Lower leg skin (tissue), 4 donors: Measurements from ENCODE around the gene LIPG. TPM values are rescaled to one million over a fixed set of nuclear protein-coding genes. Genes with fewer than 3 reads are reported as not detected.

ENCODE experiments used
- DNase-seq, 2 donors: peaks; one replicate each; pipeline ENCODE4 v3.0.0-alpha.2; 2019; ENCODE audit warnings: low spot score in 2 of 2
- H3K4me3 ChIP-seq: fragments of 200-600 bp; sonication (generic); 2 replicates; pipeline ENCODE4 v1.5.1; 2017; ENCODE audit warnings: mild to moderate bottlenecking, low read depth; ENCODE audit not compliant: poor library complexity, severe bottlenecking
- POLR2A ChIP-seq, 2 donors: fragments of 450-650 bp; IDR thresholded peaks; one replicate each; pipeline ENCODE4 v1.6.1; 2016 to 2017; ENCODE audit warnings: antibody characterized with exemption in 2 of 2, mild to moderate bottlenecking in 1 of 2, moderate library complexity in 1 of 2
- WGBS, 2 donors: methylation state at CpG; one replicate each; pipeline ENCODE4 v1.1.5; 2018; 5-methylcytosine and 5-hydroxymethylcytosine counted together
- intact Hi-C: fragments of 100-400 bp; cut with DNase I; formaldehyde crosslinking; loops from one replicate; pipeline ENCODE4 v1.15.0; 2023; ENCODE audit warnings: low total_unique reads
- total RNA-seq, 4 donors: library from RNA; depleted of rRNA; stranded (reverse); fragments of >200 nt; gene quantifications; one replicate each; pipeline ENCODE4 v1.1.0, GENCODE V29; 2016
- TF ChIP-seq, protein P1 (sequence below), 3 donors: fragments of 450-650 bp; IDR thresholded peaks; one replicate each; pipeline ENCODE4 v1.5.1; 2016; ENCODE audit warnings: antibody characterized with exemption in 3 of 3, mild to moderate bottlenecking in 3 of 3, moderate library complexity in 2 of 3

LIPG gene
- total RNA-seq, 4 donors from 2014 or later, result 0.23 to 3.6 (median 2.0) TPM

DNA sequence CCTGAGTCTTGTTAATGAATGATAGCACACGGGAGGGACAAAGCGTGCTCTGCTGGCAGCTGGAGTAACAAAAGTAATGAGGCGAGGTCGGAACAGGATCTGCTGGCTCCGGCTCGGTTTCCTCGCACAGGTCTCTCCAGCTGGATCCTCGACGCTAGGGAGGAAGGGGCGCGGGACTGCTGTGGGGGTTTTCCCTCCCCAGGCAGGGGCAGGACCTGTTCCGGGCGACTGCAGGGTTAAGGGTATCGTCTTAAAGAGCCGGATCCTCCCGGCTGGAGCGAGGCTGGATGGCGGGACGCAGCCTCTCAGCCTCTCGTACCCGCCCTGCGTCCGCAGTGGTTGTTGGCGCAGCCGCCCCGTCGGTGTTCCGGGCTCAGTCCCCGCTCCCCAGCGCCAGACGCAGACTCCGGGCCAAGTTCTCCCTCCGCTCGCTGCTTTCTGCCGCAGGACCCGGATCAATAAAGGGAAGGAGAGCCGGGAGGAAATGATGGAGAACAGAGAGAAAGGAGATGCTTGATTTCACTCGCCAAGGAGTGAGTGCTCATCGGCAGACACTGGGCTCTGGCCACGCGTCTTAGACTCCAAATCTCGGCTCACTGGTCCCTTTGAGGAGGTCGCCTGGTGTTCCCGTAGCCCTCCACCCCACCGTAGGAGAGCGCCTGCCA lies 1.1 kb upstream of the LIPG start:
- intact Hi-C loops, result loop anchor here (5.0 kb wide), 1 partner anchor 292 kb away; no protein-coding TSS in a partner anchor
- WGBS, 2 donors, result 1 to 2% methylated on average over 45 to 46 of the region's 46 CpGs
- TF ChIP-seq, protein P1, sequence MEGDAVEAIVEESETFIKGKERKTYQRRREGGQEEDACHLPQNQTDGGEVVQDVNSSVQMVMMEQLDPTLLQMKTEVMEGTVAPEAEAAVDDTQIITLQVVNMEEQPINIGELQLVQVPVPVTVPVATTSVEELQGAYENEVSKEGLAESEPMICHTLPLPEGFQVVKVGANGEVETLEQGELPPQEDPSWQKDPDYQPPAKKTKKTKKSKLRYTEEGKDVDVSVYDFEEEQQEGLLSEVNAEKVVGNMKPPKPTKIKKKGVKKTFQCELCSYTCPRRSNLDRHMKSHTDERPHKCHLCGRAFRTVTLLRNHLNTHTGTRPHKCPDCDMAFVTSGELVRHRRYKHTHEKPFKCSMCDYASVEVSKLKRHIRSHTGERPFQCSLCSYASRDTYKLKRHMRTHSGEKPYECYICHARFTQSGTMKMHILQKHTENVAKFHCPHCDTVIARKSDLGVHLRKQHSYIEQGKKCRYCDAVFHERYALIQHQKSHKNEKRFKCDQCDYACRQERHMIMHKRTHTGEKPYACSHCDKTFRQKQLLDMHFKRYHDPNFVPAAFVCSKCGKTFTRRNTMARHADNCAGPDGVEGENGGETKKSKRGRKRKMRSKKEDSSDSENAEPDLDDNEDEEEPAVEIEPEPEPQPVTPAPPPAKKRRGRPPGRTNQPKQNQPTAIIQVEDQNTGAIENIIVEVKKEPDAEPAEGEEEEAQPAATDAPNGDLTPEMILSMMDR (IDR thresholded peaks at IDR 0.05), result no peak
- TF ChIP-seq POLR2A (IDR thresholded peaks at IDR 0.05), result no peak
- DNase-seq, result peak in 1 of 2 donors; percentile 85
- no peak overlapping the region for H3K4me3 ChIP-seq

DNA sequence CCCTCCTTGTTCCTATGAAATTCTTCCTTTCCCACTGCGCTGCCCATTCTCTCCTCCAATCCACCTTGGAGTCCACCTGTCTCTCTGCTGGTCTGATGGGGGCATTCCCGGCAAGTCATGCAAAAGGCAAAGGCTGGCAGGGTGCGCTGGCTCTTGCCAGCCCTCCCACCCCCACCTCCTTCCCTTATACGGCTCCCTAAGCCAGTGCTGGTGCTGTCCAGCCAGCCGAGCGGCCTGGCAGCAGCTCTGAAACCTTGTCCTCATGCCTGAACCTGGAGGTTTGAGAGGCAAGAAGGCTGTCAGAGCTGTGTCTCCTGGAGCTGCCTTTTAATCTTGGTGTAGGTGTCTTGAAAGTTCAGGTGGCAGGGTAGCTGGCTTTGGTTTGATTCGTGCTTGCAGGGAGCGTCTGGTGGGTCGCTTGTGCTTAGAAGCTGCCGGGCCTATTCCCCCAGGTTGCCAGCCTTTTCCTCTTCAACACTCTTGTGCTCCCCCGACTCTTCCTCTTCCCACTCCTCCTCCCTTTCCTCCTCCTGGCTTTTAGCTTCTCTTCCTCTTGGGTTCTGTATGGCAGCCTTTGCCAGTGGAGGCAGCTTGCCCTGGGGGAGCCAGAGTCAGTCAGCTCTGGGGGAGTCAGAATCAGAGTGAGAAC lies 748 bp downstream of the LIPG start:
- intact Hi-C loops, result loop anchor here (5.0 kb wide), 1 partner anchor 290 kb away; no protein-coding TSS in a partner anchor
- no peak overlapping the region for H3K4me3 ChIP-seq
- 59 to 60% methylated on average over 11 of the region's 11 CpGs for WGBS, 2 donors
- no peak for DNase-seq
- TF ChIP-seq POLR2A (IDR thresholded peaks at IDR 0.05), result no peak

DNA sequence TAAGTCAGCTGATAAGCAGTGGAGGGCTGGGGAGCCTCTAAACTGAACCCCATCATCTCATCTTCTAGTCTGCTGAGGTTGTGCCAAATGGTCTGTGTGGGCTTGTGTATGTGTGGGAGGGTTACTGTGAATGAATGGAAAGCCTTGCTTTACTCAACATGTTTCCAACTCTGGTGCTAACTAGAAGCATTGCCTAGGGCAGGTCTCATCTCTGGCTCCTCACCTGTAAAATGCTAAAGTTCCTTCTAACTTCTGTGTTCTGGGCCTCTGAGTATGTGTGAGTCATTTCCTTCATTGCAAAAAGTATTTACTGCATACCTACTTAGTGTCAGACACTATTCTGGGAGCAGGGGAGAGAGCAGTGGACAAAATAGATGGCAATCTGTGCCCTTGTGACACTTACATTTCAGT lies 1.3 kb downstream of the LIPG start:
- no peak overlapping the region for H3K4me3 ChIP-seq
- intact Hi-C loops, result loop anchor here (5.0 kb wide), 1 partner anchor 289 kb away; no protein-coding TSS in a partner anchor
- TF ChIP-seq, protein P1 (IDR thresholded peaks at IDR 0.05), result no peak
- TF ChIP-seq POLR2A (IDR thresholded peaks at IDR 0.05), result no peak
- no peak for DNase-seq

DNA sequence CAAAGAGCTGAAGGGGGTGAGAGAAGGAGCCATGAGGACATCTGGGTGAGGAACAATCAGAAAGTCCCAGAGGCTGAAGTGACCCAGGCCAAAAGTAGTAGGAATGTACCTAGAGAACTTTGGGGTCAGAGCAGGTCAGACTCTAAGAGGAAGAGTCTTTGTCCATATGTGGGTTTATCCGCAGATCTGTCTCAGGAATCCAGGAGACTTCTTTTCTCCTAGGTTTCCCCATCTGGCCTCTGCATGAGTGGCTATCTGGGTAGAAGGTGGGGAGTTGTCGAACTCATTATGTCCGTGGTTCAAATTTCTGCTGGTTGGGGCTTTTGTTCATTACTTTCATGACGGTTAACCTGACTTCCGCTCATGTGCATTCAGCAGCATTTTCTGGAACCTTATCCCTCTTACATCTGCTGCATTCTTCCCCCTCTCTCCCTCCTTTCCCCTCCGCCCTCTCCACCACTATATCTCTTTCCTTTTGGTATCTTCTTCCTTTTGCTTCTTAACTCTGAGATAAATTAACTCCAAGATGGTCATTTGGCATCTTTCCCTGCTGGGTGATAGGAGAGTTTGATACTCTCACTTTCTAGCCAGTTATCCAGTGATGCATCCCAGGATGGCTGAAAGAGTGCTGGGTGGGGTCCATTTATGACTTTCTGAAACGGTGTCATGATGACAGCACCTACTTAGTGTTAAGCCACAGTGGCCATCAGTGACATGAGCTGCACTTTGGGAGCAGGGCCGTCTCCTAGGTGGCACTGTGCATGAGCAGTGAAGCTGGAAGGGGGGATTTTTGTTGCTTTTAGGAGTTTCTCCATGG lies 2.1 kb downstream of the LIPG start:
- DNase-seq, result no peak
- 78 to 86% methylated on average over 8 of the region's 8 CpGs for WGBS, 2 donors
- H3K4me3 ChIP-seq, result no peak overlapping the region
- TF ChIP-seq, protein P1 (IDR thresholded peaks at IDR 0.05), result no peak
- no peak for TF ChIP-seq POLR2A (IDR thresholded peaks at IDR 0.05)
- intact Hi-C loops, result loop anchor here (5.0 kb wide), 1 partner anchor 288 kb away; no protein-coding TSS in a partner anchor

DNA sequence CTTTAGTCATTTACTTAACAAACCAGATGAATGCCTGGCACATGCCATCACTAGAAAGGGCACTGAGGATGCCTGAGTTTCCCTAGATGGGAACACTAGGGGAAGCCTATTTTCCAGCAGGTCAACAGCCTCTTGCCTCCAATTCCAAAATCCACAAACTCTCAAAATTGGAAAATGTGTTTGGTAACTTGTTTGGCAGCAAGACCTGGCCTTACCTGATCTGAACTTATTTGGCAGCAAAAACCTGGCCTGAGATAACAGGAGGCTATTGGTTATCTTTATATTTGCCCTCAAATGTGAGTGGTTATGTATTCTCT lies 2.6 kb downstream of the LIPG start:
- TF ChIP-seq POLR2A (IDR thresholded peaks at IDR 0.05), result no peak
- TF ChIP-seq, protein P1 (IDR thresholded peaks at IDR 0.05), result no peak
- H3K4me3 ChIP-seq, result no peak overlapping the region
- intact Hi-C loops, result loop anchor here (5.0 kb wide), 1 partner anchor 288 kb away; no protein-coding TSS in a partner anchor
- no peak for DNase-seq

DNA sequence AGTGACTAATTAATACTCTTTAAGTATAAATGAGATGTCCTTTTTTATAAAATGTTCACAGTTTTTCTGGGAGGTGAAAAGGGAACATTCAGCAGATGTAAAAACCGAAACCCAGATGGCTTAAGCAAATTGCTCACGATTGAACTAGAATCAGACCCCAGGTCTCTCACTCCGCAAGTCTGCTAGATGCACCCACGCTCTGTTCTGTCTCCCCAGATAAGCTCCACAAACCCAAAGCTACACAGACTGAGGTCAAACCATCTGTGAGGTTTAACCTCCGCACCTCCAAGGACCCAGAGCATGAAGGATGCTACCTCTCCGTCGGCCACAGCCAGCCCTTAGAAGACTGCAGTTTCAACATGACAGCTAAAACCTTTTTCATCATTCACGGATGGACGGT lies 3.2 kb downstream of the LIPG start:
- intact Hi-C loops, result no loop called here
- H3K4me3 ChIP-seq, result no peak overlapping the region
- WGBS, 2 donors, result 91 to 92% methylated on average over 9 of the region's 9 CpGs
- TF ChIP-seq, protein P1 (IDR thresholded peaks at IDR 0.05), result no peak
- no peak for TF ChIP-seq POLR2A (IDR thresholded peaks at IDR 0.05)
- no peak for DNase-seq
